Globus pallidus (tissue), 1 donor: ENCODE measurements around the gene PCP4L1.

Experiments
- DNase-seq: peaks from one replicate; pipeline ENCODE4 v3.0.0-alpha.2; 2015; ENCODE audit warnings: low spot score

Gene PCP4L1

DNA sequence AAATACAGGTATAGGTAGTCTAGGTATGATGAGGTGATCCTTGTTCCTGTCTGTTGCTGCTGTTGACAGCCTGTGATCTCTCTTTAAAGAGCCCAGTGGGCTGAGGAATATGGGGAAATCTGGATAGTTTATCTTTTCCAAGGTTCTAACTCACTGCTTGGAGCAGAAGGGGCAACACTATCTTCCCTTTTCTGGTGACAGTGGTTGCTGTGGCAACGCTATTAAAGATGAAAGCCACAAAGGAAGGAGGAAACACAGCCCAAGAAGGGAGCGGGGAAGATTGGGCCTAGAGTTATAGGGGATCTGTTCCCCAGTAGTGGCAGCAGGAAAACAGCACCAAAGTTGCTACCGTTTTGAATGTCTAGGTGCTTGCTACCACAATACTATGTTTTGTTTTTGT, 8.8 kb downstream of the PCP4L1 start:
- DNase-seq = no peak

DNA sequence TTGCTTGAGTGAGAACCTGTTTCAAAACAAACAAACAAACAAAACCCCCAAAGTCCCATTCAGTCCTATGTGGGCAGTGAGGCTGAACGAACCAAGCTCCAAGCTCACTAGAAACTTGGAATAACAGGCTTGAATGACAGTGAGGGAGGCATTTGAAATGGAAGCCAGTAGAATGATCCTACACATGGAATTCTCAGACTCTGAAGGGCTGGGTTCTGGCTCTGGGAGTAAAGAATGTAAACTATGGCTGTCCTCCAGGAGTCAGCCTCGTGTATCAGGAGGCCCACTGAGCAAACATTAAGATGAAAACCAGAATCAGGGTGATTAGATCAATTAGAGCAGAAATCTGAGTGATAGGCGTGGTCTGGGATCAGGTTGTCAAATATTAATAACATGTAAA, 14.9 kb downstream of the PCP4L1 start:
- DNase-seq = no peak

DNA sequence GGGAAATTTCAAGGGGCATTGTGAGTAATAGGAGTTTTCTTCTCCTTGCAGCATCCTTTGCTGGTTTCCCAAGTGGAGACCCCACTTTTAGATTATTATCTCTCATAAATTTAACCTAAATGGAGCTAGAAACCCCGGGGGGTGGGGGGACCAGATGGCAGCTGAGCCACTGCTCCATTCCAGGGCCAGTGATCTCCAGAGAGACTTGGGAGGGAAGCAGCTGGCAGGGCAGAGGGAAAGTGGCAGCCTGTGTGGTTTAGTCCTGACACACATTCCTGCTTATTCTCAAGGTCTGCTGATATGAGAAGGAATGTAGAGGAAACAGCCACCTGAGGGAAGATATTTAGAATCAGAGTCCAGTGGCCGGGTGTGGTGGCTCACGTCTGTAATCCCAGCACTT, 16.3 kb downstream of the PCP4L1 start:
- DNase-seq = no peak

- no peak for DNase-seq
Observed at GRCh38 chr1:161282991-161283390, 24.4 kb downstream of the PCP4L1 start.

DNA sequence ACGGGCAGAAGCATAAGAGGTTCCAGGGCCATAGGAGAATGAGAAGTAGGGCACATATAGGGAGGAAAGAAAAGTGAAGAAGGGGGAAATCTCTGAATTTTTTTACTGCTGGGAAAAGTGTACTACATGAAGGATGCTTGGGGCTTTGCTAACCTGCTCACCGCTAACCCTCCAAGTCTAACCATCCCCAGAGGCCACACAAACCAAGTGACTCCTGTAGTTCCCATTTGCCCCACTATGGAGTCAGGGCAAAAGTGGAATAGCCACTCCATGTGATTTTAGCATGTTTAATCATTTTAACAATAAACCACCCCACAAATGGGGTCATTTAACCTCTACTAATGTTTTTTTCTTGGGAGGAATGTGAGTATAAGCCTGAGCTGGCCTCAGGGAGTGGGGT, 26.6 kb downstream of the PCP4L1 start:
- DNase-seq = no peak

DNA sequence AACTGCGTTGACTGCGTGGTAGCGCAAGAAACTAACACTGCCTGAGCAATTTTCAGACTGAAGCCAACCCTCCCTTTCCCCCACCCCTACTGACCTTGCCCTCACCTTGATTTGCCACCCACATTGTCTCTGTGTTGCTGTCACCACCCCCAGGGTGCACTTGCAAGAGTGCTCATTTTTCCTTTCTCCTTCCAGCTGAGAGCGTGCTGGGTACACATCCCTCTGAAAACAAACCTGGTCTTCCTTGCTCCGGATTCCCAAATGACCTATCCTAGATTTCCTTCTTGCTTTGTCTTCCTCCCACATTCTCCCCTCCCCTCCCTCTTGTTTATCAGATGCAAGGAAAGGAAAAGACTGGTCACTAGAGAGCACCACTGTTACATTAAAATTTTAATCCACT, 27.0 kb downstream of the PCP4L1 start:
- DNase-seq = no peak

DNA sequence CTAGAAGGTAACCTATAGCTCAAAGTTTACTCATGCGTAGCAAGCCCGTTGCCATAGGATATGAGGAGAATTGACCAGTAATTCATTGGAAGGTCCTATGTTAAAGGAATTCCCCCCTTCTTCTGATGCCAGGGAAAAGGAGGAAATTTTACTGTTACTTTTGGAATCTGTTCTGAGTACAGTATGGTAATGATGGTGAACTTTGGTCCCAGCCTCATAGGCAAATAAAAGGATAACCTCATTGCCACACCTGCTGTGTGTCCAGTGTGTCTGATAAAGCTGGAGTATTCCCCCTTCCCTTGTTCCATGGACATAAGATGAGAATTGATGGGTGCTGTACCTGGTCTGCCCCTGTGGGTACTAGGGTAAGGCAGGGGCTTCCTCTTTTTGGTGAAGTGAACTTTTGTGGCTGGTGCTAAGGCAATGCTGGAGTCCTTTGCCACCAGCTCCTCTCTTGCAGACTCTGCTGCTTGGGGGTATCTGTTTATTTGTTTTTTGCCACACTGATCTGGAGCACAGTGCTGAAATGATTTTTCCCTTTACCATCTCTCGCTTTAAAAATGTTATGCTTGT, 29.0 kb downstream of the PCP4L1 start:
- no peak for DNase-seq

- no peak for DNase-seq
Observed at GRCh38 chr1:161290779-161291178, 32.2 kb downstream of the PCP4L1 start.

GRCh38 chr1:161297415-161297814, 38.9 kb downstream of the PCP4L1 start:
- DNase-seq = no peak

- DNase-seq = no peak
Observed at GRCh38 chr1:161298116-161298515, 39.6 kb downstream of the PCP4L1 start.

DNA sequence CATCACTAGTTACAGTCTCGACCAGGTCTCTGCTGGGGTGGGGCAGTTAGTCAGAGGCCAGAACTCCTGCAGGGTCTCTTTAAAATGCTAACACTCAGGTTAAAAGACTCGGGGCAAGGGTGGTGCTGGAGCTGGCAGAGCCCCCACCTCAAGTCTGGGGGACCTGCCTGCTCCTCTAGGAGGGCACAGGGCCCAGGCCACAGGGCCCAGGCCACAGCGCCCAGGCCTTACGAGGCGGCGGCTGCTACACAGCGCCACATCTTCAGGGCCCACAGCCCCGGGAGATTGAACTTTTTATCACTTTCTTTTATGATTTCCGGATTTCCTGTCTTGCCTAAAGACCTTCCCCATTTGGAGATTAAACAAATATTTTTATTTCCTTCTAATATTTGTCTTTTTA, 40.8 kb downstream of the PCP4L1 start:
- DNase-seq = no peak

GRCh38 chr1:161300478-161300877, 41.9 kb downstream of the PCP4L1 start:
- DNase-seq = no peak

DNA sequence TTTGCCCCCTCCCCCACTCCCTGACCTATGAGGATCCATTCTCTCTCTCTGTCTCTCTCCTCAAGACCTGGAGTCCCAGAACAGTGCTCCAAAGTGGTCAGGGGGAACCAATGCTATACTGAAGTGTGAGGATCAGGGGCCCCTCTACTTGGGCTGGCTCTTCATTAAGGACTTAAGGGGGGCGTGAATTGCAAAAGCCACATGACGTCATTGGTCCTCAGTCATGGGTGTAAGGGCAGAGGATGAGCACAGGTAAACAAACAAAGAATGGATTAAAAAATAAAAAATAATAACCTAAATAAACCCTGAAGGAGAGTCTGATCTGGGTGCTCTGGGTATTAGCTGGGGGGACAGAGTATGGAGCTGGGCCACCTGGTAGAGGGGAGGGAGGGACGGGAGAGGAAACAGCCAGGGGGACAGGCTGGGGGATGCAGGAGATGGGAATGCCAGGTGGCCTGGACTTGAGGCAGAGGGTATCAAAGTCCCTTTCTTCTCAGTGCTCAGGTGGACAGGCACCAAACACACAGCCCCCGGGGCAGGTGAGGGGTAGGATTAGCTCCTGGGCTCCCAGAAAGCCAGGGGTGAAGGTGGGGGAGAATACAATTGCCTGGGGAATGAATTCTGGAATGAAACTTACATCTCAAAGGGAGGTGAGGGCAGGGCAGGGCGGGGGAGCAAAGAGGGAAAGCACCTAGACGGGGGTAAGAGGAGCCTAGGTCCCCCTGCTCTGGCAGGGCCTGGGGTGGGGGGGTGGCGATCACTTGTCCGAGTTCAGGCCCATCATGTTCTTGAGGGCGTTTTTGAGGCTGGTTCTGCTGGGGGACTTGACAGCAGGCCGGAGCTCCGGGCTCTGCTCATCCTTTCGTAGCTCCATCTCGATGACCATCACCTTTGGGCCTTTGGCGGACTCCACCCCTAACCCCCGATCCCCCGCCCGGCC, 46.7 kb downstream of the PCP4L1 start:
- no peak for DNase-seq

DNA sequence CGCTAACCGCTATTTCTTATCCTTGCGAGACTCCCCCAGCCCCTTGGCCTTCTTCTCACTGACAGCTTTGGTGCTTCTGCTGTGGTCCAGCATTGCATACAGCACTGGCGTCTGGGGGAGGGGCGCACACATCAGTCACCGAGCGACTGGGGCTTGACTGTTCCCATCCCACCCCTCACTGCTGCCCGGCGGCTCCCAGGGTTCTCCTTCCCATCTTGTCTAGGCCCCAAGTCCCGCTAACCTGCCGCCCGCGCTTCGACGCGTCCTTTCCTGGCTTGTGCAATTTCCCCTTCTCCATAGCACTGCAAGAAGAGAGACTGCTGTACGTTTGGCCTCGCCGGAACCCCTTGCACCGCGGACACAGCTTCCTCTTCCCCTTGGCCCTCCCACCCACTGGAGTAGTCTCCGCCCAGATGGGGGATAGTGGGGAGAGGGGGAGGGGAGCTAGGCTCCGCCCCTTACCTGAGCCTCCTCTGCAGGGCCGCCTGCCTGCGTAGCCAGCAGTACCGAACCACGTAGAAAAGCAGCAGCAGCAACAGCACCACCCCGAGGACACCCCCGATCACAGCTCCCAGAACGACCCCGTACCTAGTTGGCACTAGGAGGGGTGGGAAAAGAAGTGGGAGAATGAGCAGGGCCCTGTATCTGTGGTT, 47.4 kb downstream of the PCP4L1 start:
- DNase-seq = peak; percentile 70

- peak; percentile 23 for DNase-seq
Observed at GRCh38 chr1:161307230-161307768, 48.8 kb downstream of the PCP4L1 start.

DNA sequence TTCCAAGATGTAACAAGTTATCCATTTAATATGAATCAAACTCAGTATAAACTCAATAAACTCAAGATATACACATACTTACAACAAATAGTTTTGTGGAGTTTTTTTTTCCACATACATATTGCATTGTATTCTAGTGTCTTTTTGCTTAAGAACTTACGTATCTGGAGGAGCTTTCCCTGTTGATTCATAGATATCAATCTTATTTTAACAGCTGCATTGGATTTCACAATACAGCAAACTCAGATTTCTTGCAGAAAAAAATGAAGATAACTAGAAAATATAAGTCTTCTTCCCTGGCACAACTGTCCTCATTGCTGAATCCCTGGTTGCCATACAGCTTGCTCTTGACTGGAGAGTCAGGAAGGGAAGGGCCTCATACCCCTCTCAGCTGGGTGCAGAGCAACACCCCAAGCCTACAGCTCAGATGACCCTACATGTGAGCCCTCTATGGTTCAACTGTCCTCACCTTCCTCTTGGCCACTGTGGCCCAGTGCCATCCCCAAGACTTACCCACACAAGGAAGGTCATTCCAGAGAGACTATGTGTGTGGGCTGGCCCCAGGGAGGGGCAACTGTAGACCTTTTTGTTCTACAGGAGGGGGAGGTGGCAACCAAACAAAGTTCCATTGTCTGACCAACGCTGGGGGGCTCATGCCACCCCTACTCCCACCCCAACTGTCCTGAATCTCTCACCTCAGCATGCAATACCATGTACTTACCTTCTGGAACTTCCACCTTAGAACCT, 49.5 kb downstream of the PCP4L1 start:
- DNase-seq = no peak

DNA sequence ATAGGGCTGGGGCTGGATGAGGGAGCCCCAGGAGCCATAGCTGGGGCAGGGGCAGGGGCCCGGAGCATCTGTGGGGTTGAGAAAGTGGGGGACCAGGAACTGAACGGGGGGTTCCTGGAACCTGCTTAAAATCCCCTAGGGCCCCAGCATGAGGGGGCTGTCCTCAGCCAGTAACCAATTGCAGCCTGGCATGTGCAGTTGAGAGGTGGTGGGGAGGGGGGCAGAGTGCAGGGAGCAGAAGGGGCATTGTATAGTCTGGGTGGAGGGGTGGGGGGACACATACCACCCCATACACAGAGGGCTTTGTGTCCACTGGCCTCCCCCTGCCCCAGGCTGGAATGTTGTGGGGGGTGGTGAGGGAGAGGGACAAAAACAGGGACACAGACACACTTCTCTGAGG, 51.3 kb downstream of the PCP4L1 start, which contains the start of gene MPZ:
TSS of gene MPZ (minus strand) at position 101 of the 400 bp plus-strand sequence. CDS start at position 38, 63 bp downstream.
- no peak for DNase-seq

DNA sequence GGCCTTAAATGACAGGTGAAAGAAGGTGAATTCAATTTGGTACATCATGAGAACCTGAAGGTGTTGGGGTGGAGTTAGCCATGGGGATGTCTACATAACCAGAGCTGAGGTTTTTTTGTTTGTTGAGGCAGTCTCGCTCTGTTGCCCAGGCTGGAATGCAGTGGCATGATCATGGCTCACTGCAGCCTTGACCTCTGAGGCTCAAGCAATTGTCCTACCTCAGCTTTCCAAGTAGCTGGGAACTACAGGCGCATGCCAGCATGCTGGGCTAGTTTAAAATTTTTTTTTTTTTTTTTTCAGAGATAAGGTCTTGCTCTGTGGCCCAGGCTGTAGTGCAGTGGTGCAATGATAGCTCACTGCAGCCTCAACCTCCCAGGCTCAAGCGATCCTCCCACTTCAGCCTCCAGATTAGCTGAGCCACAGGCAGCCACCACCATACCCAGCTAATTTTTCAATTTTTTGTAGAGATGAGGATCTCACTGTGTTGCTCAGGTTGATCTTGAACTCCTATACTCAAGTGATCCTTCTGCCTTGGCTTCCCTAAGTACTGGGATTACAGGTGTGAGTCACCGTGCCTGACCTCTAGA, 53.1 kb downstream of the PCP4L1 start:
- DNase-seq = no peak

DNA sequence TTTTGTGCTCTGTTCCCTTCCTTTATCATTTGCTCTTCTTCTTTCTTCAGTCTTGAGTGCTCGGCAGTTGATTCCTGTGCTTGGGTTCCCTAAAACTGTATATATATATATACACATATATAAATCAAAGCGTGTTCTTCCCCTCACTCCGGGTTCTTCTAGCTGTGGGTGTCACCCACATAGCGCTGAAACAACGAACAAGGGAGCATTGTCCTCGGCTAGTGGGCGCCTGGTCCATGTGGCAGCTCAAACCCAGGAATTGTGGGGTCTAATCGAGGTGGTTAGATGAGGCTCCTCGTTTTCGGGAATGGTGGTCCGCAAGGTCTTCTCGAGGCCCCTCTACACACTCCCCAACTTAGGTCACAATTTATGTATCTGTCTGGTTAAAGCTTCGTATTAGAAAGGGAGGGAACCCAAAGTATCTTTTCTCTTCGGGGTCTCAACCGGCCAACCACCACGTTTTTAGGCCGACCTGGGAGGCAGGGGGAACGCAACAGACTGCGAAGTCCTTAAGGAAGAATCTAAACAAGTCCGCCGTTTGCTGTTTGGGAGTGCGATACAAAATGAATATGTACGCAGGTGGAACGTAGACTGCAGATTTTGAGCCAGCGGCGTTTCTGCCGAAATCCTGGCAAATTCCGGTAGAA, 55.1 kb downstream of the PCP4L1 start:
- peak; percentile 75 for DNase-seq

DNA sequence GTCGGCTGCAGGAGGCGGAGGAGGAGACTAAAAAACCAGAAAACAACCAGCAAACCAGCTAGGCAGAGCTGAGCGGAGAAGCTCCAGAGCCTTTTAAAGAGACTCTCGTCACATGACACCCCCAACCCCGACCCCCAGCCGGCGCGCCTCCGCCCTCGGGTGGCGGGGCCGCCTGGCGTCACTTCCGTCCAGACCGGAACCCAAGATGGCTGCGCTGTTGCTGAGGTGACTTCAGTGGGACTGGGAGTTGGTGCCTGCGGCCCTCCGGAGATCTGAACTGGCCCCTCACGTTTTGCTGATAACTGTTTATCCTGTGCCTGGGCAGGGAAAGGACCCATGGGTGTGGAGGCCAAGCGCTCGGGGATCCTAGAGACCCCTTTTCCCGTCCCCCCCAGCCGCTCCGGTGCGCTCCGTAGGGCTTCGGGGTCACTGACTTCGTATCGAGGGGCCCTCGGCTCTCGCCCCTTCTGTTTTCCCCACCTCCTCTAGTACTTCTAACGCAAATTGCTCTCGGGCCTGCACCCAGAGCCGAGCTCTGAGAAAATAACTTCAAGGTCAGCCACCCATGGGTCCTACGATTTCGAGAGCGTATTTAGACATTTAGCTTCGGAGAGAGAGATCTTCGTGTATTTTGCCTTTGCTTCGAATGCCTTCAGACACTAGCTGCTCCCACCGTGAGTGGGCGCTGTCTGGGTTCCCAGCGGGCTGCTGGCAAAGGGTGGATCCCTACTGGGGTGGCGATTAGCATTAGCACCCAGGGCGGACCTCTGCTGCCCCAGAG, 55.8 kb downstream of the PCP4L1 start, which contains the start of gene SDHC:
TSS of gene SDHC (plus strand) at position 181 of the 781 bp plus-strand sequence. CDS start at position 206, 25 bp downstream.
- peak; percentile 94 for DNase-seq
